ENCODE data around the gene EML4. TPM values are rescaled to one million over a fixed set of nuclear protein-coding genes. Genes with fewer than 3 reads are reported as not detected.

The EML4 gene
- total and polyA plus RNA-seq, 2 donors (not counting 1 experiment from before 2014, with no cell fraction given), result 49.4 to 134 TPM

- Histone ChIP-seq H3K4me3 (ENCODE audit: control extremely low read depth in 1 of 5, extremely low read depth in 1 of 5, insufficient read depth in 1 of 5, low read depth in 2 of 5, low read length in 4 of 5) (peak overlapping the region in 4 of 5 experiments; percentile 30 to 98 (median 82)), H3K9ac (ENCODE audit: low read length) (peak overlapping the region; percentile 92), H4K20me1 (ENCODE audit: control insufficient read depth, insufficient read depth, low read length, poor library complexity, severe bottlenecking) (peaks cover 21% of the 10 kb centered on the region), H3K9me3 (ENCODE audit: control extremely low read depth in 1 of 3, control insufficient read depth in 2 of 3, insufficient read depth in 1 of 3, low read length in 2 of 3) (peaks cover 0 to 5% (median 0%) of the 10 kb centered on the region in 3 donors), H3K27me3 (replicated peaks in 1 of 4; ENCODE audit: control extremely low read depth in 1 of 4, control insufficient read depth in 3 of 4, insufficient read depth in 4 of 4, low read length in 3 of 4) (no peaks in the 10 kb centered on the region), H3K4me2 (replicated peaks; ENCODE audit: low read depth, low read length, poor library complexity, severe bottlenecking) (peak overlapping the region; percentile 90), H3K36me3 (replicated peaks in 1 of 2; ENCODE audit: control extremely low read depth in 1 of 2, control insufficient read depth in 1 of 2, extremely low read depth in 1 of 2, insufficient read depth in 2 of 2, low read length in 1 of 2) (peaks cover 0 to 10% of the 10 kb centered on the region in 2 experiments), H3K27ac (ENCODE audit: low read length in 2 of 2) (peak overlapping the region; percentile 88 to 91), H3K4me1 (ENCODE audit: control insufficient read depth in 2 of 2, insufficient read depth in 2 of 2, low read length in 2 of 2) (peaks cover 43 to 52% of the 10 kb centered on the region in 2 donors), H2AFZ (ENCODE audit: insufficient read depth, low read depth, low read length, poor library complexity, severe bottlenecking) (no peak overlapping the region), H3K79me2 (ENCODE audit: control insufficient read depth, insufficient read depth, low read length) (peaks cover 69% of the 10 kb centered on the region)
- ATAC-seq (ENCODE audit: low read depth), result no peak
- H3K4me1 Mint-ChIP-seq, result peaks cover 41% of the 10 kb centered on the region
- H3K27me3 Mint-ChIP-seq, result no peaks in the 10 kb centered on the region
- intact Hi-C loops (cut with micrococcal nuclease), result loop anchor here (2.0 kb wide), 1 partner anchor 73 kb away; no protein-coding TSS in a partner anchor
- no peak overlapping the region for H3K27ac Mint-ChIP-seq
- ChIA-PET CTCF (interaction anchor here (0.9 to 10.1 kb wide), 11 partner anchors 11 to 84 kb away, joined by 3 to 82 read pairs (median 5); no protein-coding TSS in a partner anchor), POLR2A (interaction anchor here (1.0 to 1.4 kb wide), 4 partner anchors 11 to 72 kb away, joined by 3 to 5 read pairs (median 3); no protein-coding TSS in a partner anchor)
- H3K9me3 Mint-ChIP-seq (ENCODE audit: insufficient read depth), result no peaks in the 10 kb centered on the region
- H3K4me3 Mint-ChIP-seq, result no peak overlapping the region
- WGBS (ENCODE audit: insufficient coverage), result 61% methylated on average over 2 of the region's 3 CpGs
- no peak for TF ChIP-seq EZH2 (IDR thresholded peaks at IDR 0.05; ENCODE audit: borderline replicate concordance, insufficient read depth, low read depth, low read length, poor library complexity, severe bottlenecking)
- TF ChIP-seq, protein P1, sequence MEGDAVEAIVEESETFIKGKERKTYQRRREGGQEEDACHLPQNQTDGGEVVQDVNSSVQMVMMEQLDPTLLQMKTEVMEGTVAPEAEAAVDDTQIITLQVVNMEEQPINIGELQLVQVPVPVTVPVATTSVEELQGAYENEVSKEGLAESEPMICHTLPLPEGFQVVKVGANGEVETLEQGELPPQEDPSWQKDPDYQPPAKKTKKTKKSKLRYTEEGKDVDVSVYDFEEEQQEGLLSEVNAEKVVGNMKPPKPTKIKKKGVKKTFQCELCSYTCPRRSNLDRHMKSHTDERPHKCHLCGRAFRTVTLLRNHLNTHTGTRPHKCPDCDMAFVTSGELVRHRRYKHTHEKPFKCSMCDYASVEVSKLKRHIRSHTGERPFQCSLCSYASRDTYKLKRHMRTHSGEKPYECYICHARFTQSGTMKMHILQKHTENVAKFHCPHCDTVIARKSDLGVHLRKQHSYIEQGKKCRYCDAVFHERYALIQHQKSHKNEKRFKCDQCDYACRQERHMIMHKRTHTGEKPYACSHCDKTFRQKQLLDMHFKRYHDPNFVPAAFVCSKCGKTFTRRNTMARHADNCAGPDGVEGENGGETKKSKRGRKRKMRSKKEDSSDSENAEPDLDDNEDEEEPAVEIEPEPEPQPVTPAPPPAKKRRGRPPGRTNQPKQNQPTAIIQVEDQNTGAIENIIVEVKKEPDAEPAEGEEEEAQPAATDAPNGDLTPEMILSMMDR (IDR thresholded peaks at IDR 0.05), result no peak
- no peak for DNase-seq
These were observed 2.3 kb downstream of the EML4 start for GRCh38 chr2:42171396-42171980.

DNA sequence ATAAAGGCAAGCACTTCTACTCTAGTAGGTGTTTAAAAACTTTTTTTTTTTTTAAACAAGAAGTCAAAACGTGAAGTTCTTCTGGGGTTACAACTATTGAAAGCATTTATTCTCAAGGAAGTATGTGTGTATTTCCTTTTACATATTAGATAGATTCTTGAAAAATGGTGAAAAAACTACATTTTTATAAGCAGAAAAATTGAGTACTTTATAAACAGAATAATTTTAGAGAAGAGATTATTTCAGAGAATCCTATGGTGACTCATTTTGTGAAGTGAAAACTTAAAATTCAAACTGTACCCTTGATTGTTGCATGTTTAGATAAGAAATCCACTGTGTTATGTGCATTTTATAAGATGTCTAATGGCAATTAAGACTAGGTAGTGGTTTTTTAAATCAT lies 2.9 kb downstream of the EML4 start:
- no peaks in the 10 kb centered on the region for H3K9me3 Mint-ChIP-seq (ENCODE audit: insufficient read depth)
- peak overlapping the region; percentile 88 to 91 for H3K27ac ChIP-seq (ENCODE audit: low read length in 2 of 2)
- peaks cover 0 to 15% of the 10 kb centered on the region in 2 experiments for H3K36me3 ChIP-seq (replicated peaks in 1 of 2; ENCODE audit: control extremely low read depth in 1 of 2, control insufficient read depth in 1 of 2, extremely low read depth in 1 of 2, insufficient read depth in 2 of 2, low read length in 1 of 2)
- no peaks in the 10 kb centered on the region for H3K27me3 ChIP-seq (replicated peaks in 1 of 4; ENCODE audit: control extremely low read depth in 1 of 4, control insufficient read depth in 3 of 4, insufficient read depth in 4 of 4, low read length in 3 of 4)
- DNase-seq (no peak), ATAC-seq (ENCODE audit: low read depth) (no peak)
- H3K4me1 Mint-ChIP-seq, result peaks cover 44% of the 10 kb centered on the region
- H3K4me2 ChIP-seq (replicated peaks; ENCODE audit: low read depth, low read length, poor library complexity, severe bottlenecking), result peak overlapping the region; percentile 90
- WGBS (ENCODE audit: insufficient coverage), result no CpG with 5 or more reads among the region's 1 CpG
- peaks cover 0 to 5% (median 0%) of the 10 kb centered on the region in 3 donors for H3K9me3 ChIP-seq (ENCODE audit: control extremely low read depth in 1 of 3, control insufficient read depth in 2 of 3, insufficient read depth in 1 of 3, low read length in 2 of 3)
- peaks cover 43 to 56% of the 10 kb centered on the region in 2 donors for H3K4me1 ChIP-seq (ENCODE audit: control insufficient read depth in 2 of 2, insufficient read depth in 2 of 2, low read length in 2 of 2)
- peak overlapping the region; percentile 92 for H3K9ac ChIP-seq (ENCODE audit: low read length)
- H3K27ac Mint-ChIP-seq, result peak overlapping the region; percentile 72
- H3K27me3 Mint-ChIP-seq, result no peaks in the 10 kb centered on the region
- H3K79me2 ChIP-seq (ENCODE audit: control insufficient read depth, insufficient read depth, low read length), result peaks cover 74% of the 10 kb centered on the region
- intact Hi-C loops (cut with micrococcal nuclease), result no loop called here
- H2AFZ ChIP-seq (ENCODE audit: insufficient read depth, low read depth, low read length, poor library complexity, severe bottlenecking), result no peak overlapping the region
- POLR2A ChIA-PET, result interaction anchor here (1.1 to 1.4 kb wide), 2 partner anchors 10 to 40 kb away, joined by 3 to 5 read pairs; no protein-coding TSS in a partner anchor
- no peak overlapping the region for H3K4me3 Mint-ChIP-seq
- H3K4me3 ChIP-seq (ENCODE audit: control extremely low read depth in 1 of 5, extremely low read depth in 1 of 5, insufficient read depth in 1 of 5, low read depth in 2 of 5, low read length in 4 of 5), result peak overlapping the region in 3 of 5 experiments; percentile 2 to 98 (median 30)
- TF ChIP-seq, protein P1 (IDR thresholded peaks at IDR 0.05), result no peak
- TF ChIP-seq EZH2 (IDR thresholded peaks at IDR 0.05; ENCODE audit: borderline replicate concordance, insufficient read depth, low read depth, low read length, poor library complexity, severe bottlenecking), result no peak
- CTCF ChIA-PET, result interaction anchor here (0.9 to 10.1 kb wide), 10 partner anchors 24 to 85 kb away, joined by 3 to 82 read pairs (median 6); no protein-coding TSS in a partner anchor
- peaks cover 26% of the 10 kb centered on the region for H4K20me1 ChIP-seq (ENCODE audit: control insufficient read depth, insufficient read depth, low read length, poor library complexity, severe bottlenecking)
